Head of caudate nucleus (tissue), 42 donors: ENCODE data around the gene PJA2.

ENCODE experiments used
- DNase-seq, 42 donors: peaks; one replicate each; pipeline versions ENCODE4 v3.0.0 to v3.0.0-alpha.2; 2020 to 2021; ENCODE audit warnings: mixed read lengths in 7 of 42
- intact Hi-C: fragments of 100-400 bp; cut with DNase I; formaldehyde crosslinking; loops from one replicate; pipeline ENCODE4 v1.15.0; 2022

The PJA2 gene

DNA sequence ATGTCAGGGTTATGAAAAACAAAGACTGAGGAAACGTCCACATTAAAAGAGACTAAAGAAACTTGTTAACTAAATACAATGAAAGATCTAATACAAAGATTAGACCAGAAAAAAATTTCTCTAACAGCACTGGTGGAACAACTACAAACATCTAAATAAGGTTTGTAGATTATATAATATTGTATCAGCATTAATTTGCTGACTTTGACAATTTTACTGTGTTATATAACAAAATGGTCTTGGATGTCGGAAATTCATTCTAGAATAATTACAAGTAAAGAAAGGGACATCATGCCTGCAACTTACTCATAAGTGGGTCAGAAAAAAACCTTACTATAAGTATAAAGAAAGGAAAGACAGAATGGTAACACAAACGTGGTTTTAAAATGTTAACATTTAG, 50.1 kb downstream of the PJA2 start:
- intact Hi-C loops, result no loop called here
- DNase-seq, result no peak

DNA sequence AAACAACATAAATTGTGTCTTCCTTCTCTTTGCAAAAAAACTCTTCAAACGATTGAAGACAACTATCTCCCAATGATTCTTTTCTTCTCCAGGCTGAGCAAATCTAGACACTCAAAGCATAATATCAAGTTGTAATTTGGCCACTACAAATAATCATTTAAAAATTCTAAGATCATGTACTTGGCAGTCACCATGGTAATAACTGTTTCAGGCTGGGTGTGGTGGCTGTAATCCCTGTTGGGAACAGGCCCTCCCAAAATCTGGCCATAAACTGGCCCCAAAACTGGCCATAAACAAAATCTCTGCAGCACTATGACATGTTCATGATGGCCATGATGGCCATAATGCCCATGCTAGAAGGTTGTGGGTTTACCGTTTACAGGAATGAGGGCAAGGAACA, 52.0 kb downstream of the PJA2 start:
- intact Hi-C loops, result no loop called here
- no peak for DNase-seq

DNA sequence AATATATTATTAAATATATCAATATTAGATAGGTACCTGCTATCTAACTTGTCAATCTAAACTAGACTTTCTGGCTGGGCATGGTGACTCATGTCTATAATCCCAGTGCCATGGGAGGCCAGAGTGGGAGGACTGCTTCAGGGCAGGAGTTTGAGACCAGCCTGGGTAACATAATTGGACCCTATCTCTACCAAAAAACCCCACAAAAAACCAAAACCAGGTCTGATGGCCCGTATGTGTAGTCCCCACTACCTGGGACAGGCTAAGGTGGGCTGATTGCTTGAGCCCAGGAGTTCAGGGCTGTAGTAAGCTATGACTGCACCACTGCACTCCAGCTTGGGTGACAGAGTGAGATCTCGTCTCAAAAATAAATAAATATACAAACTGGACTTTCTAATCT, 55.0 kb downstream of the PJA2 start:
- intact Hi-C loops, result no loop called here
- DNase-seq, result no peak

DNA sequence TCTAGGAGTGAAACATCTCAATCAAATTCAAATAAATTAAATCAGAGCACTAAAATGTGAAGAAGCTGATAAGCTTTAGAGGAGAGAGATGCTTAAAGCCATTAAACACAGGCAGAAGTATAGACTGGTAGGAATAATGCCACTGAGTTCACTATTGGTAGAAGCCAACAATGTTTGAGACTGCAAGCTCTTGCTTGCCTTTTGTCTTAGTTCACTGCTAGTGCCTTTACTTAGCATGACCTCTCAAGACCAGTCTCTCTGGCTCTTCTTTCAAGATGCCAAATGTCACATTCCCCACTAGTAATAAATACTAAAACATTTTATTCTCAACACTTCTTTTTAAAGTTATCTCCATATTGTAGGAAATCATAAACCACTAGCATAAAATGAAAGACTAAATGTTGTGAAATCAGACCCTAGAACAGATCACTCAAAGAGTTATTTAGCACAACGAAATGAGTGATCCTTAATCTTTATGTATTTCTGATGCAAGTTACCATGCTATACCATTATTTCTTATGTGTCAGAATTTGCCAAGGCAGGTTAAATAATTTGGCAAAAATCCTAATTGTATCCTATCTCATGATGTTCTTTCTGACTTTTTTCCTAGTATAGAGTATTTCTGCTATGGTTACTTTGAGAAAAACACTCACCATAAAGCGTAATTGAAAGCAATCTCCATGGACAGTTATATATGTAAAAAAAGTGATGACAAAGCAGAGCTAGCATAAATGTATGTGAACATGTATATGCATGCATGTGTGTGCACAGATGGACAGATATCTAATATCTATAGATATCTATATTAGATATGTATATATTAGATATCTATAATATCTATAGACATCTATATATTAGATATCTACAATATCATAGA, 57.5 kb downstream of the PJA2 start:
- DNase-seq, result no peak
- intact Hi-C loops, result no loop called here

DNA sequence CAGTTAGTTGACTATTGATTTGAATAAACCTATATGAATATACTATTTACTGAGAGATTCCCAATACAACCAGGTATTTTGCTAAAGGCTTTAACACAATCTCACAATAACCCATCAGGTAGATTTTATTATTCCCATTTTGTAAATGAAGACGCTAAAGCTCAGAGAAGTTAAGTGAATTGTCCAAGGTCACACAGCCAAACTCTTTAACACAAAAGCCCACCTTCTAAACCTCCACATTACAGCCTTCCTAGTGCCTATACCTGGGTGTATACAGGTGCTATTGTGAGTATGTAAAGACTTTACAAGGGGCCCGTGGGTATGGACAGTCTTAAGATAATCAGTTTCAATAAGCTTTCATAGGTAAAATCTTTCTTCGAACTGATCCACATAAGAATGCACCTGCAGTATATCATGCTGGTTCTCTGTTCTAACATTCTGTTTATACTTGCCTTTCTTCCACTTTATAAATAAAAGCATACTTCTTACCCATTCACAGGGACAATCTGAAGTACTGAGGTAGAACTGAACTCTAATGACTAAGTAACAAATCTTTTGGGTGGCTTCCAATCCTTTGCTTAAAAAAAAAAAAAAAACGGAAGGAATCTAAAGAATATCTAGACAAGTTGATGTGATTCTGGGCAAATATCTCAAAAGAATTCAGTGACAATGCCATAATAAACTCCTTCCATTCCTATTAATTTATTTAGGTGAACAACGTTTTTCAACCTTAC, 59.1 kb downstream of the PJA2 start:
- DNase-seq, result no peak
- intact Hi-C loops, result no loop called here

DNA sequence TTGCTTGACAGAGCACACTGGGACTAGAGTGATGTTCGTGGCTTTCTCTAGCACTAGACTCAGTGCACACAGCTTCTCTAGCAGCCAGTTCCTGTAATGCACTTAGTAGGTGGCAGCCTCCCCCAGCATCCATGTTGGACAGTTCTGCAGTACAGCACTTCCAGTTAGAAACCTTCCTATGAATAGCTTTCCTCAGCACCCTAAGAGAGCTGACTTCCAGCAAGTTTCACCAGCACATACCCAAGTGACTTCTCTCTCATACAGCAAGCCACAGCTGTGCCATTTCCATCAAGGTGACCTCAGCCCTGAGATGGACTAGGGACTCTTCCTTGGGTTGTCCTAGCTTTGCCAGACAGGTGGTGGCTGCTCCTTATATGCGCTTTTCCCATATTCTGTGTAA, 60.4 kb downstream of the PJA2 start:
- intact Hi-C loops, result no loop called here
- DNase-seq, result no peak

DNA sequence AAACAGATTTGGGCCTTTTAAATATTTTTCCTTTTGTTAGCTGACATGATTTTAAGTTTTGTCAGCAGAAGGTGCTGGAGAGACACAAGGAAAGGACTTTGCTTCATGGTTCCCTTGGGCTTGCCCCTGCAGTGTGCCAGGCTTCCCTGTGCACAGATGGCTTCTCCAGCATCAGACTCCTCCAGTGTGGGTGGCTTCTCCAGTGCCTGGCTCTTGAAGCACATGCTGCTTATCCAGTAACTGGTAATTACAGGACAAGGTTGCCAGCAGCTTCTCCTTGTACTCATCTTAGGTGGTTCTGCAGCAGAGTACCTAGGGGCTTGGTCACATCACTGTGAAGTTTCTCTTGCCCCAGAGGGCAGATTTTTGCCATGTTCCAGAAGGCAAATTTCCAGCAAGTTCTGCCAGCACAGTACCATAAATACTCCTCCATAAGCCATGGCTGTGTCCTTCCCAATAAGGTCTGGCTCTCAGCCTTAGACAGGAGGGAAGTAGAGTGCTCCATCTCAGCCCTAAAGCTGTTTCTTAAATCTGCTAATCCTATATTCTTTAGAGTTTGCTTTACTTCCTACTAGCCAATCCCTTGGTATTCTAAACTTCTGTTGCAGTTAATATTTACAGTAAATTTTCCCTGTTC, 62.4 kb downstream of the PJA2 start:
- intact Hi-C loops, result no loop called here
- peak in 26 of 42 donors; percentile 15 to 63 (median 34) for DNase-seq

DNA sequence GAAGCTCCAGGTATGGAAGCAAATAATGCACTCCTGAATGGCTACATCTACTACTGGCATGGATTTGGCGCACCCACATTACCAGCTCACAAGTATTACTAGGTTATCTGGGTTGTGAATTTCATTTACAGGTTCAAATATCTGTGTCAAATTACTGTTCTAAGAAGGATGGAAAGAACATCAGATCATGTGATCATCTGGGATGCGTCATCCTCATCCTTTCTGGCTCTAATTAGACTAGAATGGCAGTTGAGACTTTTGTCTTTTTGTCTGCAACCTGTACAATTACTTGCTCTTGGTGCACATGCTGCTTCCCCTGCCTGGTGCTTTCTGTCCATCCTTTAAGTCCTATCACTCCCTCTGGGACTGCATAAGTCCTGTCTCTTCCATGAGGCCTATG, 64.1 kb downstream of the PJA2 start:
- DNase-seq, result peak in 21 of 42 donors; percentile 13 to 76 (median 44)
- intact Hi-C loops, result no loop called here

DNA sequence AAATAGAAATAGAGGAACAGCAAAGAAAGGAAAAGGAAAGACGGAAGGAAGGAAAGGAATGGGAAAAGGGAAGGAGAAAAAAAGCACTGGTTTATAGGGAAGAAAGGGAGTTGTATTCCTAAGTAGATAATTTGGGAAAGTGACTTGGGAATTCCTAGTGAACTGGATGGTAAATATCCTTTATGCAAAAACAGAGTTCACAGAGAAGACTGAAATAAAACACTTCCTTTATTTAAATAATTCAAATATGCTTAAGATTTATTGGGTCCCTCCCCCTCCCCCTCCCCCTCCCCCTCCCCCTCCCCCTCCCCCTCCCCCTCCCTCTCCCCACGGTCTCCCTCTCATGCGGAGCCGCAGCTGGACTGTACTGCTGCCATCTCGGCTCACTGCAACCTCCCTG, 69.4 kb downstream of the PJA2 start:
- intact Hi-C loops, result no loop called here
- no peak for DNase-seq

DNA sequence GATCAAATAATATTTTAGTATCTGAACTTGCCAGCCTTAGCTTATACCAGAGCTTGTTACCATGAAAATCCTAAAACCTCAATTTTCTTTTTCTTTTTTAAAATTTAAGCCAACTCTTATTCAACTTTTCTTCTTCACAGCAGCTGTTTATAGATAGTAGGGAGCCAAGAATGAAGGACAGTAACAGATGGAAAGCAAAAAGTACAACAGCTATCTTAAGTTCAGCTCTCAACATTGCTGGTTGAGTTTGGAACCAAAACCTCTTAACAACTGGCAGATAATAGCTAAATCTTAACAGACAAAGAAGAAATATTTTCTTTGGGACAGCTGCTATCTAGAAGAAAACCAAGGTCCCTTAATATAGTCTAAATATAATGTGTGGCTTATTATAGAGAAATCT, 74.7 kb downstream of the PJA2 start:
- intact Hi-C loops, result no loop called here
- no peak for DNase-seq

DNA sequence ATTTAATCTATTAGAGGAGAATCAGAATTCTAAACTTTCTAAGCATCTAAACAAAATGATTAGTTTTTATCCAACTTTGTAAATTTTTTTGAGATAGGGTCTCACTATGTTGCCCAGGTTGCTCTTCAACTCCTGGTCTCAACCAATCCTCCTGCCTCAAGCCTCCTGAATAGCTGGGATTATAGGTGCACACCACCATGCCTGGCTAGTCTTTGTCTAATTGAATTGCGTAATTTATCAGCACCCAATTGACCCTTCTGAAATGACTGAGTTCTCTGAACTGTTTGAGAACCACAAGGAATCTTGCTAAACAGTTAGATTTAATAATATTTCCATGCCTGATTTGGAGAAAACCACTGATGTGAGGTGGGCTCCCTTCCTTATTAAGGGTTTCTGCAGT, 75.7 kb downstream of the PJA2 start:
- DNase-seq, result no peak
- intact Hi-C loops, result no loop called here

DNA sequence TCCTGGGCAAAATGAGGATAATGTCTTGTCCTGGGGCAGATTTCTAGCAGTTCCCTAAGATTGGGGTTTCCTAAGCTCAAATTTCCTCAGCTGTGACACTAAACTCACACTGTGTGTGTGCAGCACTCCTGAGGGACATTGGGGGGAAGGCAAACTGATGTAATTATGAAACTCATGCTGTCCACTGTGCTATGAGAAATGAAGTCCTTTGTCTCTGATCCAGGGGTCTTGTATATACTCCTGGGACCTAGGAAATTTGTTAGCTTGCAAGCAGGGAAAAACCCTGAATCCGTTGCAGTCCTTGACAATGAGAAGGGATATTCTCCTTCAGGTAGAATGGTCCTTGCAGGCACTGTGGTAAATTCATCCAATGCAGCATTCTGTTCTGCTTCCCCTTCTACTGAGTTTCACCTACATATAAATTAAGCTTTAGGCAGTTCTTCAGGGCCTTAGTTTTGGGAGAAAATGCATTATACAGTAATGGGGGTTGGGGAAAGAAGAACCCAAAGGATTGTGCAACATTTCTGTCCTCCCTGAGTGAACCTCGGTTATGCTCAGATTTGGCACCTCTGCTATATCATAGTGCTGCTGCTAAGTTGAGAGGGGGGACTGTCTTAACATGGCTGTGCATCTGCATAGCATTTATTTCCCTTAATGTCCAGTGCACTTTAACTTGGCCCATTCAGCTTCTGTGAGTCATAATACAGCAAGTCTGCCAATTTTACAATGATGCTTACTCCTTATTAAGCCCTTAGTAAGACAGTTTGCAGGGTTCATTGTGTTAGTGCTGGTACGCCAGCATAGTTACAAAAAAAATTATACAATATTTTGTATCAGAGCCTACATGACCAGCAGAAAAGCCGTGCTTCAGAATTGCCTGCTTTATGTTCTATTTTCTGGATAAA, 80.2 kb downstream of the PJA2 start:
- intact Hi-C loops, result no loop called here

DNA sequence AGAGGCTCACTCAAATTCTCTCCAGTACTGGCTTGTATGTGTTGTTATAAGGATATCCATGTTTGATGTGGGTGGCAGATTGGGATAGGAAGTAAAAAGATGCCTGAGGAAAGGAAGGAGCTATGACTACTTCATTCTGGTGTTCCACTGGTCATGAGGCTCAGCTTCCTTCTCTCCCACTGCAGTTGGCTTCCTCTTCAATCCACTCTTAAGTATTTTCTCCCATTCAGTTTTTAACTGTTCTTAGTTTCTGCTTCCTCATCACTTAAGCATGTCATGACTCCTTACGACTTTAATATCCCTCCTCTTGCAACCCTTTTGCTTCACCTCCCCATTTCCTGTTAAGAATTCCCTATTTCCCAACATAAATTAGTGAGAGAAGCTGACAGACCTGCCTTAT, 81.1 kb downstream of the PJA2 start:
- intact Hi-C loops, result no loop called here
- no peak for DNase-seq

More for the DNA sequence above, 80.2 kb downstream of the PJA2 start:
- no peak for DNase-seq

DNA sequence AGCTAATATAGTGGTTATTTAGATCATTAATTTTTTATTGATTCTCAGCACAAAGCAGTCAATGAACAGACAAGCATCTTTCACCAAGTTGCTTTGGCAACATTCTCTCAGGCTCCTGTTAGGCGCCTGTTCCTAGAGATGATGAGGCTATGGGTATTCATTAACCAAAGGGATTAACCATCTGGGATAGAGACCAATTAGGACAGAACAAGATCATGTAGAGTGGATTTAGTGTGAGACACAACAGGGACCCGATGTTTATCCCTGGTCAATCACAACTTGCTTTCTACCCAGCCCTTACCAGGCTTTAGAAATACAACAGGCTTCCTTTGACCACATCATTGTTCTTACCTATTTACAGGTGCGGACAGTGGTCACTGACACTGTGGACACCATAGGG, 82.2 kb downstream of the PJA2 start:
- no peak for DNase-seq
- intact Hi-C loops, result no loop called here

DNA sequence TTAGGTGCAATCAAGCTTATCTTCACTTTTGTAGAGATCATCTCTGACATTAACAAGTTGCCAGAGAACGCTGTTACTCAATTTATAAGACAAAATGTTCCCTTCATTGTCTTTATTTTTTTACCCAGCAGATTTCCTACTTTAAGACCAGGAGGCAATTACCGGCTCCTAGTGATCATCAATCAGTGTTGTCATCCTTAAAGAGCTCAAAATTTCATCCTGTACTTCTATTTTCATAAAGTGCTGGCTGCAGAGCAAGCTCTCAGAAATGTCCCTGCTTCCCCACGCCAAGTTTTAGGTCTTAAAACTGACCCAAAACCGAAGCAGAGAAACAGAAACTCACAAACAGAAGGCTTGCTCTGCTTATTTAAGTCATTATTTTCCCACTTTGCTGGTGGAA, 82.9 kb downstream of the PJA2 start:
- DNase-seq, result no peak
- intact Hi-C loops, result no loop called here

DNA sequence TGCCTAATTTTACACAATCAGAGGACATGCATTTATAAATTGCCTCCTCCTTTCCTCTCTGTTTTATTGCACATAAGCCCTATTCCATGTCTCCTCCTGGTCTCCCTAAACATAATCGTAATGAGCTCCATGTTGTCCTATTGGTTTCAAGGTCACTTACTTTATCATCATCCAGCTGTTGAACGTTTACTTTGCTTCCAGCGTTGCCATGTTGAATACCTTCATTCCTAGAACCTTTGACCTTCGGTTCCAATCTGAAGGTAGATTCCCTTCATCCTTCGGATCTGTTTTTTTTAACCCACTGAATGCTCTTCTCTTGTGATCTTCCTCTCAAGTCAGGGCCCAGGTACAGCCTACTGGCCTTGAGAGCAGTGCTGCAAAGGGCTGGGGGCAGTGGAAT, 84.3 kb downstream of the PJA2 start:
- intact Hi-C loops, result no loop called here
- no peak for DNase-seq

DNA sequence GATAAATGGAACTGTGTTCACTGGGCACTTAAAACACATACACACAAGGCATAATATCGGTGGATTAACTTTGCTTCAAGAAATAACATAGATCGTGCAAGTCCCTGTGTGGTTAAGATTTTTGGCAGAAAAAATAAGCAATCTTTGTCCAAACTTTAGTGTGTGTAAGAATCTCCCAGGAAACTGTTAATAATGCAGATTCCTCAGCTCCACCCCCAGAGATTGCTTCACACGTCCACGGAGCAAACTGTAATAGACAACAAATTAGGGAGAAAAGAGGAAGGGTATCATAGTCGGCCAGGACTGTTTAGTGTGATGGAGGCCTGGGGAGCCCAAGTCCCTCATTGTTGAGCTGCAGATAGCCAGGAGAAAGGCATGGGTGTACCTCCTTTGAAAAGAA, 84.8 kb downstream of the PJA2 start:
- DNase-seq, result no peak
- intact Hi-C loops, result no loop called here

DNA sequence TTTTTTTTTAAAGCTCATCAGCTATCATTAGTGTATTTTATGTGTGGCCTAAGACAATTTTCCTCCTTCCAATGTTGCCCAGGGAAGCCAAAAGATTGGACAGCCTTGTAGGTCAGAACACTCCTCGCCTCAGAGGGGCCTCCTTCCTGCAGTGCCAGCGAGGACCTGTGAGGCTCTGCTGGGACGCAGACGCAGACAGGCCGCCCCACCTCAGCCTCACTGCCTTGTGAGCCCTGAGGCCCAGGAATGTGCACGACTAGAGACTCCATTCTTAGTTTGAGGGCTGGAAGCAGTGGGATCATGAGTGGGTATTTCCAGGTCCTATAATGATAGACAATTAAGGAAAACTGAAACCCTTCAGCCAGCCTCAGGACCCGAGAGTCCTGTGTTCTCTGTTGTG, 85.4 kb downstream of the PJA2 start:
- DNase-seq, result no peak
- intact Hi-C loops, result no loop called here

DNA sequence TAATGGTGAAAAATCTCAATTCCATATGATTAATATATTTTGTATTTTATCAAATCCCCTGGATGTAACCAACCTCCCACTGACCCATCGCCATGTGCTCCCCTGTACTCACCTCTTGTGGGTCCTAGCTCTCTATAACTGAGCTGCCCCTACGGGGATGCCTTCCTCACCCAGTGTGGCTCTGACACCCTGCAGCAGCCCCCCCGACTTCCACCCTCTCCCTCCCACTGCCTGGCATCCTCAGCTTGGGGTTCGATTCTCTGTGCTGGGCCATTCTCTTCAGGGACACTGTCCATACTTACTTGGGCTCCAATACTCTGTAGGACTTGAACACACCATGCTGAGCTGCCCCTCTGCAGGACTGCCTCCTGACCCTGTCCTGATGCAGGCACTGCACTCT, 87.1 kb downstream of the PJA2 start:
- no peak for DNase-seq

More for the DNA sequence above, 87.1 kb downstream of the PJA2 start:
- intact Hi-C loops, result no loop called here
